ENCODE results near the gene NBEAL2. TPM values are rescaled to one million over a fixed set of nuclear protein-coding genes. Genes with fewer than 3 reads are reported as not detected.
A peak's percentile ranks its signal among the peaks of the same experiment; 100 is the strongest.

Gene NBEAL2
- total and polyA plus RNA-seq, 2 of the 4 experiments (the other 2 are of a cell fraction) = 2.2 to 12.5 TPM

DNA sequence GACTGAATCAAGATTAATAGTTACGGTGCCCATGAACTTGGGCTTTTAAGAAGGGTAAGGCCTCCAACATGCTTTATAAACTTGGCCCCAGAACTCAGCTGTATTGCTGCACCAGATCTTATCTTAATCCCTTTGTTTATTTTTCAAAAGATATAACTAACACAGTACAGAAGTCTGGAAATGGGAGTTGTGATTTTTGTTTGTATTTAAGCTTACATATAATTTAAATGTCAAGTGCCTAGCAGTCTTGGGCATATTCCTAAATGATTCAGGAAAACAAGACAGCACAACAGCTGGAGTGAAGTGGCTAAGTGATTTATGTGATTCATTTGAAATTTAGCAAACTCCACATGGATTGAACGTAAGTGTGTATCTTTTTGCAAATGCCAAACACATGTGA lies 56.2 kb downstream of the NBEAL2 start:
- Histone ChIP-seq H2BK15ac (ENCODE audit: low read depth, low read length) (no peak overlapping the region), H3K27me3 (ENCODE audit: control insufficient read depth, insufficient read depth, low read length) (no peaks in the 10 kb centered on the region), H3K9ac (ENCODE audit: low read depth, low read length) (no peak overlapping the region), H3K4ac (ENCODE audit: low read depth, low read length) (no peak overlapping the region), H3K9me3 (ENCODE audit: control insufficient read depth, insufficient read depth, low read length) (no peaks in the 10 kb centered on the region), H3K4me3 (ENCODE audit: insufficient read depth, low read depth, low read length) (no peak overlapping the region), H3K56ac (ENCODE audit: extremely low read depth, insufficient read depth, low read length) (no peak overlapping the region), H3K36me3 (ENCODE audit: control insufficient read depth, insufficient read depth, low read length) (peaks cover 31% of the 10 kb centered on the region), H4K5ac (ENCODE audit: low read depth, low read length) (no peak overlapping the region), H3K4me2 (ENCODE audit: low read depth, low read length) (no peak overlapping the region), H4K8ac (ENCODE audit: low read depth in 2 of 2, low read length in 2 of 2) (no peak overlapping the region), H2AFZ (replicated peaks; ENCODE audit: low read length, poor library complexity) (no peak overlapping the region), H3K27ac (ENCODE audit: insufficient read depth, low read length) (no peak overlapping the region), H4K20me1 (ENCODE audit: insufficient read depth, low read length) (peaks cover 30% of the 10 kb centered on the region), H4K91ac (ENCODE audit: insufficient read depth, low read depth, low read length) (no peak overlapping the region), H3K9me1 (ENCODE audit: insufficient read depth, low read length) (peaks cover 8% of the 10 kb centered on the region), H2AK9ac (replicated peaks; ENCODE audit: low read depth, low read length, poor library complexity) (no peak overlapping the region), H2BK120ac (ENCODE audit: low read depth, low read length) (no peak overlapping the region), H3K14ac (replicated peaks; ENCODE audit: low read depth, low read length) (no peak overlapping the region), H2BK20ac (ENCODE audit: low read depth, low read length) (no peak overlapping the region), H3K4me1 (ENCODE audit: control insufficient read depth, insufficient read depth, low read length) (peaks cover 8% of the 10 kb centered on the region), H3K18ac (ENCODE audit: low read depth, low read length) (no peak overlapping the region), H3K79me1 (ENCODE audit: low read depth in 1 of 2, low read length in 2 of 2) (peaks cover 20 to 42% of the 10 kb centered on the region in 2 experiments), H3K23ac (ENCODE audit: low read depth, low read length) (no peak overlapping the region), H2BK5ac (ENCODE audit: low read depth, low read length, poor library complexity, severe bottlenecking) (no peak overlapping the region), H2AK5ac (ENCODE audit: low read depth, low read length) (no peak overlapping the region)
- ATAC-seq (ENCODE audit: low read depth) = peak; percentile 90
- TF ChIP-seq MXI1 (IDR thresholded peaks at IDR 0.05; ENCODE audit: borderline replicate concordance, low read depth, low read length) = 0 out of 2 replicates have a peak, but pooled peaks have one; percentile 19
- no peak for TF ChIP-seq MAZ (IDR thresholded peaks at IDR 0.05; ENCODE audit: borderline replicate concordance, low read depth, low read length)
- TF ChIP-seq, protein P1, sequence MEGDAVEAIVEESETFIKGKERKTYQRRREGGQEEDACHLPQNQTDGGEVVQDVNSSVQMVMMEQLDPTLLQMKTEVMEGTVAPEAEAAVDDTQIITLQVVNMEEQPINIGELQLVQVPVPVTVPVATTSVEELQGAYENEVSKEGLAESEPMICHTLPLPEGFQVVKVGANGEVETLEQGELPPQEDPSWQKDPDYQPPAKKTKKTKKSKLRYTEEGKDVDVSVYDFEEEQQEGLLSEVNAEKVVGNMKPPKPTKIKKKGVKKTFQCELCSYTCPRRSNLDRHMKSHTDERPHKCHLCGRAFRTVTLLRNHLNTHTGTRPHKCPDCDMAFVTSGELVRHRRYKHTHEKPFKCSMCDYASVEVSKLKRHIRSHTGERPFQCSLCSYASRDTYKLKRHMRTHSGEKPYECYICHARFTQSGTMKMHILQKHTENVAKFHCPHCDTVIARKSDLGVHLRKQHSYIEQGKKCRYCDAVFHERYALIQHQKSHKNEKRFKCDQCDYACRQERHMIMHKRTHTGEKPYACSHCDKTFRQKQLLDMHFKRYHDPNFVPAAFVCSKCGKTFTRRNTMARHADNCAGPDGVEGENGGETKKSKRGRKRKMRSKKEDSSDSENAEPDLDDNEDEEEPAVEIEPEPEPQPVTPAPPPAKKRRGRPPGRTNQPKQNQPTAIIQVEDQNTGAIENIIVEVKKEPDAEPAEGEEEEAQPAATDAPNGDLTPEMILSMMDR (conservative IDR thresholded peaks at IDR 0.05; ENCODE audit: low read depth, low read length) = no peak
- TF ChIP-seq, protein P2, sequence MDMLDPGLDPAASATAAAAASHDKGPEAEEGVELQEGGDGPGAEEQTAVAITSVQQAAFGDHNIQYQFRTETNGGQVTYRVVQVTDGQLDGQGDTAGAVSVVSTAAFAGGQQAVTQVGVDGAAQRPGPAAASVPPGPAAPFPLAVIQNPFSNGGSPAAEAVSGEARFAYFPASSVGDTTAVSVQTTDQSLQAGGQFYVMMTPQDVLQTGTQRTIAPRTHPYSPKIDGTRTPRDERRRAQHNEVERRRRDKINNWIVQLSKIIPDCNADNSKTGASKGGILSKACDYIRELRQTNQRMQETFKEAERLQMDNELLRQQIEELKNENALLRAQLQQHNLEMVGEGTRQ (IDR thresholded peaks at IDR 0.05; ENCODE audit: low read depth, low read length) = no peak
- no peak for TF ChIP-seq RAD21 (IDR thresholded peaks at IDR 0.05; ENCODE audit: low read length)
- no peak for TF ChIP-seq NFE2L2 (IDR thresholded peaks at IDR 0.05; ENCODE audit: low read depth, low read length)
- ChIA-PET CTCF (interaction anchor here (0.6 to 0.9 kb wide), 2 partner anchors 13 to 171 kb away, joined by 3 to 5 read pairs; no protein-coding TSS in a partner anchor), POLR2A (ENCODE audit: unreplicated experiment) (interaction anchor here (0.5 kb wide), 1 partner anchor 129 kb away, joined by 5 read pairs; the partner anchor contains the start of gene SETD2)
- intact Hi-C loops (cut with micrococcal nuclease) (loop anchor here (1.0 to 5.0 kb wide), 3 partner anchors 42 to 282 kb away; no protein-coding TSS in a partner anchor), dilution Hi-C loops (cut with HindIII; ENCODE audit: low sequenced_read_pairs, unreplicated experiment) (no loop called here), in situ Hi-C loops (cut with MboI; ENCODE audit: low sequenced_read_pairs) (no loop called here)
- no CpG with 5 or more reads among the region's 2 CpGs for WGBS, 2 experiments (ENCODE audit: extremely low coverage in 2 of 2, insufficient read length in 1 of 2)
- DNase-seq = peak; percentile 63
- no TSS peak for BruUV-seq (replicated peaks)
